SK-N-SH (cell line): ENCODE measurements around the gene CACNA1D. TPM values are rescaled to one million over a fixed set of nuclear protein-coding genes. Genes with fewer than 3 reads are reported as not detected.

Experiments used
- CTCF ChIA-PET: fragments of 300-600, 350-600 bp; formaldehyde crosslinking; extraction: SDS; loops from one replicate; lab custom pipeline; 2021; lab: Yijun Ruan, JAX
- POLR2A ChIA-PET: fragments of 350-600 bp; sonication (Branson Sonifier 250); formaldehyde crosslinking; extraction: SDS; loops from one replicate; lab custom pipeline; 2020; ENCODE audit warnings: antibody characterized with exemption, inconsistent platforms; lab: Yijun Ruan, JAX
- DNase-seq: peaks from one replicate; pipeline ENCODE4 v3.0.0; 2012
- H2AFZ ChIP-seq: fragments of 200-600 bp; sonication (generic); 2 replicates; pipeline ENCODE4 v1.8.1; 2016; ENCODE audit warnings: antibody characterized with exemption, mild to moderate bottlenecking, low read depth
- H3F3A ChIP-seq: fragments of 200-600 bp; sonication (generic); replicated peaks from 2 replicates; pipeline ENCODE3; 2016; ENCODE audit warnings: antibody characterized with exemption, mild to moderate bottlenecking; ENCODE audit not compliant: insufficient read depth
- H3K27ac ChIP-seq, 2 experiments: fragments of 200-500 bp in 1 of 2; fragments of 200-600 bp in 1 of 2; sonication (Bioruptor generic) in 1 of 2; sonication (generic), shearing (Covaris generic) in 1 of 2; 2 replicates each; pipeline versions ENCODE4 v1.5.1 to v1.6.1; 2014 to 2016; ENCODE audit warnings: low read depth in 2 of 2, inconsistent platforms in 1 of 2, low read length in 1 of 2, mild to moderate bottlenecking in 1 of 2, mixed read lengths in 1 of 2
- H3K27me3 ChIP-seq: fragments of 200-600 bp; sonication (generic), shearing (Covaris generic); 2 replicates; pipeline ENCODE4 v1.6.1; 2016; ENCODE audit warnings: mixed run types; ENCODE audit not compliant: insufficient read depth
- H3K36me3 ChIP-seq, 2 experiments: fragments of 200-500 bp in 1 of 2; fragments of 200-600 bp in 1 of 2; sonication (Bioruptor generic) in 1 of 2; sonication (generic) in 1 of 2; replicated peaks in 1 of 2; 2 replicates each; pipeline versions ENCODE3 to v1.5.1; 2014 to 2016; ENCODE audit warnings: low read length in 1 of 2, mild to moderate bottlenecking in 1 of 2; ENCODE audit not compliant: insufficient read depth in 2 of 2, control insufficient read depth in 1 of 2
- H3K4me1 ChIP-seq, 2 experiments: fragments of 200-500 bp in 1 of 2; fragments of 200-600 bp in 1 of 2; sonication (Bioruptor generic) in 1 of 2; sonication (generic), shearing (Covaris generic) in 1 of 2; 2 replicates each; pipeline versions ENCODE4 v1.5.1 to v1.6.1; 2014 to 2016; ENCODE audit warnings: low read depth in 1 of 2, low read length in 1 of 2, mixed run types in 1 of 2; ENCODE audit not compliant: insufficient read depth in 2 of 2, control insufficient read depth in 1 of 2
- H3K4me2 ChIP-seq: fragments of 200-600 bp; sonication (generic), shearing (Covaris generic); 2 replicates; pipeline ENCODE4 v1.6.1; 2017; ENCODE audit warnings: mixed run types
- H3K4me3 ChIP-seq, 2 experiments: fragments of 200-500 bp in 1 of 2; fragments of 200-600 bp in 1 of 2; sonication (Bioruptor generic) in 1 of 2; sonication (generic), shearing (Covaris generic) in 1 of 2; 2 replicates each; pipeline versions ENCODE4 v1.5.1 to v1.8.1; 2014 to 2016; ENCODE audit warnings: low read depth in 2 of 2, inconsistent platforms in 1 of 2, low read length in 1 of 2, mild to moderate bottlenecking in 1 of 2, mixed read lengths in 1 of 2, moderate library complexity in 1 of 2
- H3K79me2 ChIP-seq: fragments of 200-600 bp; sonication (generic); 2 replicates; pipeline ENCODE4 v1.8.1; 2017; ENCODE audit warnings: mild to moderate bottlenecking; ENCODE audit not compliant: insufficient read depth
- H3K9ac ChIP-seq: fragments of 200-600 bp; sonication (generic); 2 replicates; pipeline ENCODE4 v1.6.1; 2017; ENCODE audit warnings: mixed run types
- H3K9me2 ChIP-seq: fragments of 200-600 bp; sonication (generic); 2 replicates; pipeline ENCODE4 v1.6.1; 2017; ENCODE audit warnings: mixed run types
- H3K9me3 ChIP-seq: fragments of 200-600 bp; sonication (generic); 2 replicates; pipeline ENCODE4 v1.6.1; 2017; ENCODE audit warnings: mixed run types, mild to moderate bottlenecking, moderate library complexity
- H4K20me1 ChIP-seq: fragments of 200-600 bp; sonication (generic); 2 replicates; pipeline ENCODE4 v1.6.1; 2017; ENCODE audit warnings: mild to moderate bottlenecking, mixed run types; ENCODE audit not compliant: insufficient read depth
- ELF1 ChIP-seq: IDR thresholded peaks from 2 replicates; pipeline ENCODE4 v1.4.0; 2012
- EZH2phosphoT487 ChIP-seq: fragments of 200-600 bp; sonication (generic); IDR thresholded peaks from 2 replicates; pipeline ENCODE4 v1.6.1; 2017; ENCODE audit warnings: low read depth, mixed run types, mild to moderate bottlenecking, antibody characterized with exemption, moderate library complexity, borderline replicate concordance
- FOSL2 ChIP-seq: IDR thresholded peaks from 2 replicates; pipeline ENCODE4 v1.4.0; 2012; ENCODE audit warnings: low read depth, mild to moderate bottlenecking, moderate library complexity, borderline replicate concordance
- GATA2 ChIP-seq: sonication (generic); formaldehyde crosslinking; IDR thresholded peaks from 2 replicates; pipeline ENCODE4 v1.5.0; 2020; ENCODE audit warnings: mild to moderate bottlenecking, missing genetic modification reagents
- IRF3 ChIP-seq: fragments of 150-350 bp; IDR thresholded peaks from 2 replicates; pipeline ENCODE4 v1.6.1; 2016; ENCODE audit warnings: mild to moderate bottlenecking, low read depth, low read length
- JUND ChIP-seq: IDR thresholded peaks from 2 replicates; pipeline ENCODE4 v1.4.0; 2012
- MAX ChIP-seq: IDR thresholded peaks from 2 replicates; pipeline ENCODE4 v1.4.0; 2012; ENCODE audit warnings: low read depth
- MEF2A ChIP-seq: IDR thresholded peaks from 2 replicates; pipeline ENCODE4 v1.4.0; 2012; ENCODE audit warnings: low read depth, borderline replicate concordance
- NFIC ChIP-seq: IDR thresholded peaks from 2 replicates; pipeline ENCODE4 v1.4.0; 2012; ENCODE audit warnings: borderline replicate concordance
- NRF1 ChIP-seq: IDR thresholded peaks from 2 replicates; pipeline ENCODE4 v1.6.1; 2012; ENCODE audit warnings: low read depth, mild to moderate bottlenecking, low read length
- POLR2AphosphoS5 ChIP-seq: IDR thresholded peaks from 2 replicates; pipeline ENCODE4 v1.6.1; 2012; ENCODE audit warnings: low read depth, low read length
- RFX5 ChIP-seq: IDR thresholded peaks from 2 replicates; pipeline ENCODE4 v1.6.1; 2012; ENCODE audit warnings: mild to moderate bottlenecking, improper control_type of control experiment, low read length
- RXRA ChIP-seq: IDR thresholded peaks from 2 replicates; pipeline ENCODE4 v1.4.0; 2012; ENCODE audit warnings: low read depth, mild to moderate bottlenecking, borderline replicate concordance
- SMC3 ChIP-seq: IDR thresholded peaks from 2 replicates; pipeline ENCODE4 v1.6.1; 2012; ENCODE audit warnings: low read depth, low read length, improper control_type of control experiment
- TAF1 ChIP-seq: IDR thresholded peaks from 2 replicates; pipeline ENCODE4 v1.6.1; 2012; ENCODE audit warnings: low read depth, mild to moderate bottlenecking, low read length, moderate library complexity, borderline replicate concordance
- USF1 ChIP-seq: IDR thresholded peaks from 2 replicates; pipeline ENCODE4 v1.4.0; 2012; ENCODE audit warnings: low read depth, borderline replicate concordance
- WGBS: methylation state at CpG from one replicate; pipeline ENCODE4 v1.1.6; 2017; ENCODE audit warnings: low lambda C conversion rate; 5-methylcytosine and 5-hydroxymethylcytosine counted together
- polyA plus RNA-seq, 3 experiments: library from polyadenylated mRNA; depleted of rRNA; stranded (reverse); fragments of >200 nt; gene quantifications; 2 replicates each; pipeline ENCODE4 v1.2.3, GENCODE V29; 2012
- TF ChIP-seq, protein P1 (sequence below): IDR thresholded peaks from 2 replicates; pipeline ENCODE4 v1.4.0; 2012; ENCODE audit warnings: low read depth, borderline replicate concordance

The CACNA1D gene
- polyA plus RNA-seq, 1 of the 3 experiments (the other 2 are of a cell fraction) = 0.12 TPM

GRCh38 chr3:53629402-53629723, 135.0 kb downstream of the CACNA1D start:
- Histone ChIP-seq H3K9me2 (no peaks in the 10 kb centered on the region), H3K27ac (no peak overlapping the region), H4K20me1 (no peaks in the 10 kb centered on the region), H3F3A (no peaks in the 10 kb centered on the region), H3K27me3 (no peaks in the 10 kb centered on the region), H3K4me1 (peaks cover 0 to 14% of the 10 kb centered on the region in 2 experiments; a peak in 1 of 4 replicates), H3K4me2 (no peak overlapping the region), H3K79me2 (no peaks in the 10 kb centered on the region), H3K4me3 (no peak overlapping the region), H2AFZ (no peak overlapping the region), H3K36me3 (no peaks in the 10 kb centered on the region), H3K9ac (no peak overlapping the region), H3K9me3 (no peaks in the 10 kb centered on the region)
- POLR2A ChIA-PET = no interaction called here
- DNase-seq = no peak
- TF ChIP-seq SMC3 (no peak), ELF1 (no peak), IRF3 (no peak), RXRA (no peak), RFX5 (no peak), MEF2A (no peak), POLR2AphosphoS5 (no peak), GATA2 (CRISPR knock-in tag) (no peak), NRF1 (no peak), USF1 (no peak), NFIC (no peak), EZH2phosphoT487 (no peak), MAX (no peak), JUND (no peak), FOSL2 (no peak)
- WGBS = 22% methylated on average over 2 of the region's 2 CpGs
- CTCF ChIA-PET = interaction anchor here (0.9 to 1.5 kb wide), 2 partner anchors 17 to 94 kb away, joined by 3 to 6 read pairs; no protein-coding TSS in a partner anchor

DNA sequence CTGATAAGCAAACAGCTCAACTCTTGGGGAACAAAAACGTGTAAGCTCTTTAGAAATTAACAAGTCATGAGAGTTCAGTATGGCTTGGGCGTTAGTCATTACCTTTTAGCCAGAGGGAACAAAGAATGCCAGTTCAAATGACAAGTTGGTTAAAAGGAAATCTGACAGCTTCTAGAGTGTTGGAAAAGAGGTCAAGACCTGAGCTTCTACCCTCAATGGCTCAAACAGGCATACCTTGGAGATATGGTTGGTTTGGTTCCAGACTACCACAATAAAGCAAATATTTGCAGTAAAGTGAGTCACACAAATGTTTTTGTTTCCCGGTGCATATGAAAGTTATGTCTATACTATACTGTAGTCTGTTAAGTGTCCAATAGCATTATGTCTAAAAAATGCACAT, 136.1 kb downstream of the CACNA1D start:
- Histone ChIP-seq H3K4me3 (no peak overlapping the region), H4K20me1 (no peaks in the 10 kb centered on the region), H3K4me2 (no peak overlapping the region), H3F3A (no peaks in the 10 kb centered on the region), H2AFZ (no peak overlapping the region), H3K4me1 (peaks cover 0 to 14% of the 10 kb centered on the region in 2 experiments; a peak in 1 of 4 replicates), H3K9me2 (no peaks in the 10 kb centered on the region), H3K9ac (no peak overlapping the region), H3K79me2 (no peaks in the 10 kb centered on the region), H3K9me3 (no peaks in the 10 kb centered on the region), H3K36me3 (no peaks in the 10 kb centered on the region), H3K27me3 (no peaks in the 10 kb centered on the region), H3K27ac (no peak overlapping the region)
- POLR2A ChIA-PET = no interaction called here
- TF ChIP-seq TAF1 (no peak), GATA2 (CRISPR knock-in tag) (no peak), NFIC (no peak), MEF2A (no peak), FOSL2 (no peak)
- TF ChIP-seq, protein P1, sequence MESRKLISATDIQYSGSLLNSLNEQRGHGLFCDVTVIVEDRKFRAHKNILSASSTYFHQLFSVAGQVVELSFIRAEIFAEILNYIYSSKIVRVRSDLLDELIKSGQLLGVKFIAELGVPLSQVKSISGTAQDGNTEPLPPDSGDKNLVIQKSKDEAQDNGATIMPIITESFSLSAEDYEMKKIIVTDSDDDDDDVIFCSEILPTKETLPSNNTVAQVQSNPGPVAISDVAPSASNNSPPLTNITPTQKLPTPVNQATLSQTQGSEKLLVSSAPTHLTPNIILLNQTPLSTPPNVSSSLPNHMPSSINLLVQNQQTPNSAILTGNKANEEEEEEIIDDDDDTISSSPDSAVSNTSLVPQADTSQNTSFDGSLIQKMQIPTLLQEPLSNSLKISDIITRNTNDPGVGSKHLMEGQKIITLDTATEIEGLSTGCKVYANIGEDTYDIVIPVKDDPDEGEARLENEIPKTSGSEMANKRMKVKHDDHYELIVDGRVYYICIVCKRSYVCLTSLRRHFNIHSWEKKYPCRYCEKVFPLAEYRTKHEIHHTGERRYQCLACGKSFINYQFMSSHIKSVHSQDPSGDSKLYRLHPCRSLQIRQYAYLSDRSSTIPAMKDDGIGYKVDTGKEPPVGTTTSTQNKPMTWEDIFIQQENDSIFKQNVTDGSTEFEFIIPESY = no peak
- no peak for DNase-seq
- 30% methylated on average over 3 of the region's 3 CpGs for WGBS
- CTCF ChIA-PET = no interaction called here
